ENCODE data around the gene IRF1.
"Not testable (repeated sequence)": the region's sequence is repeated elsewhere in the genome, so short reads cannot be mapped to it uniquely, and the experiment has no call there.

IRF1 gene

GRCh38 chr5:132486318-132487094, 4.1 kb downstream of the IRF1 start:
- no peak for DNase-seq

GRCh38 chr5:132485641-132486317, 4.8 kb downstream of the IRF1 start:
- DNase-seq, result no peak

GRCh38 chr5:132484876-132485640, 5.5 kb downstream of the IRF1 start:
- DNase-seq, result not testable (repeated sequence)

DNA sequence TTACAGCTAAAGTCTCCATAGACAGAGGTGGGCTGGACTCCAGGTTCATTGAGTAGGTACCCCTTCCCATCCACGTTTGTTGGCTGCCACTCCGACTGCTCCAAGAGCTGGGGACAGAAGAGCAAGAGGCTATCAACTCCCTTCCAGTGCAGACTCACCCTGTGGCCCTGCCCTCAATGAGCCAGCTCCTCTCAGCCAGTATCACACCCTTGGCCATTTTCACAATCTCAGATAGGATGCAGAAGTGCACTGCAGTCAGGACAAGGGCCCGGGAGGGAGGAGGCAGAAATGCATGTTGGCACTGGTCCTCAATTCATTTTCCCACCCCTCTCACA, 6.2 kb downstream of the IRF1 start:
- no peak for DNase-seq

GRCh38 chr5:132483661-132484390, 6.7 kb downstream of the IRF1 start:
- DNase-seq, result no peak

GRCh38 chr5:132483101-132483500, 7.5 kb downstream of the IRF1 start:
- no peak for DNase-seq

GRCh38 chr5:132481596-132482211, 8.9 kb downstream of the IRF1 start:
- no peak for DNase-seq

DNA sequence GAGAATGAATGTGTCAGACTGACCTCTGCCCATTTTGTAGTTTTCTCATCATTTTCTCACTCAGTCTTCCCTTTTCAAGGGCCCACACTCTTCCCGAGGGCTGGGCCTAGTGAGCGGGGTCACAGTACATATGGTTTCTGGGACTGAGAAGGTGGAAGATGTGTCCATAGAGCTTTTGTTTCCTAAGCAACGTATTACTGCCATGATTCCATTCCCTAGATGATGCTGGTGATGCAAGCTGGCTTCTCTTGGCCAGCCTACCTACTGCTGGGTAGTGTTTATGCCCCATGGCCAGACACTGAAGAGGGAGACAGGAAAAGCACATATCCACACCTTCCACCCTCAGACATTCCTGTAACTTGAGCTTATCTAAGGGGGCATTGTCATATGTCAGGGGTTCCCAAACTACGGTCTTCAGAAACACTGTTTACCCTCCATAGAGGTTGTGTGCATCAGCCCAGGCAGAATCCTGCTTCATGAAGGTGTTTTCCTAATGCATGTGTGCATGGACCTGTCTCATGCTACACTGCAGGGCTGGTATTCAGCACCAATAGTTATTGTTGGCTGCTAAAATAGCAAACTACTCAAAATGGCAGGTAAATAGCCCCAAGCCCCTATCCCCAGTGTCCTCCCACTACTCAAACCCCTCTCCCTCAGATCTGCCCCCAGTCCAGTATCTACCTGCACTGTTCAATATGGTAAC, 9.5 kb downstream of the IRF1 start:
- no peak for DNase-seq

DNA sequence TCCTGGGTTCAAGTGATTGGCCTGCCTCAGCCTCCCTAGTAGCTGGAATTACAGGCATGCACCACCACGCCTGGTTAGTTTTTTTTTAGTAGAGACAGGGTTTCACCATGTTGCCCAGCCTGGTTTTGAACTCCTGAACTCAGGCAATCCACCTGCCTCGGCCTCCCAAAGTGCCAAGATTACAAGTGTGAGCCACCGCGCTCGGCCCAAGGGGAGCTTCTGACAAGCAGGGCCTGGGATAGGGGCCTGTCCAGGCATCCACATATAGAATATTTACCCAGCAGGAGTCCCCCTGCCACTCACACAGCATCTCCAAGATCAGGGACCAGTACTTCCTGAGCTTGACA, 10.1 kb downstream of the IRF1 start:
- no peak for DNase-seq

DNA sequence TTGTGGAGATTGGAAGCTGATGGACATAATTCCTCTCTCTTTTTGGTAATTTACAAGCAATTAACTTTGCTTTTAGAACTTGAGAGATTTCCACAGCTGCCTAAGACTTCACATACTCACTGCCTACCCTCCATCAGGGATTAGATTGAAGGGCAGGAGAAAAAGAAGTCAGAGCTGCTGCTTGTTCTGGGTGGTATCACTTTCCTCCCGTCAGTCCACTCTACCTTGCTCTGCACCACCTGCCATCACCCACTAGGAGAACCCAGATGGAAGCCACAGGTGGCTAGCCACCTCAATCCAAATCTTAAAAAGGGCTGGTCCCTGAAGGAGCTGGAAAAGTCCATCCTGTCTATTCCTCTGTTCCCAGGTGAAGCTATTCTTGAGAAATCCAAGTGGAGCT, 10.5 kb downstream of the IRF1 start:
- DNase-seq, result no peak

- DNase-seq, result no peak
Measured at GRCh38 chr5:132479111-132479951, 11.2 kb downstream of the IRF1 start.

- no peak for DNase-seq
Measured at GRCh38 chr5:132478366-132478871, 12.2 kb downstream of the IRF1 start.

DNA sequence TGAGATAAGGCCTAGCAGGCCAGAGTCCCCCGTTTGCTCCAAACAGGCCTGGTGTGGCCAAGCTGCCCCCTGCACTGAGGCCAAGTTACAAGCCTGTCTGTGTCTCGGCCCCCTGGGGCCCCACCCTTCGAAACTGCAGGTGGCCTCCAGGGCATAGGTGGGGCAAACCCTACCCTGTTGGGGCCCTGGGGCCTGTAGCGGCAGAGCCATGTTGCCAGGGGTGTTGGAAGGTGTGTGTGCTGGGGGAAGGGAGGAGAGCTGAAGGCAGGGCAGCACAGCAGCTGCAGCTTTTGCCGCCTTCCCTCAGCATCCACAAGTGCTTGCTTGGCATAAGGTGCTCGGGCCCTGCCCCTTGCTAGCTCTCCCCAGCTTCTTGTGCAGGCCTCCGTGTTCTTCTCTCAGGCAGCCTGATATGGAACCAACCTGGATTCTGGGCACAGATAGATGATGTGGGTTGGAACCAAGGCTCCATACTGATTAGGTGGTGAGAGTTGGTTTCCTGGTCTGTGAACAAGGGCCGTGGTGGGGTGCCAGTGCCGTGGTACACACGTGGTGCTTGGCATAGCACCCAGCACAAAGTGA, 12.7 kb downstream of the IRF1 start:
- DNase-seq, result no peak

- no peak for DNase-seq
Measured at GRCh38 chr5:132476876-132477781, 13.4 kb downstream of the IRF1 start.

DNA sequence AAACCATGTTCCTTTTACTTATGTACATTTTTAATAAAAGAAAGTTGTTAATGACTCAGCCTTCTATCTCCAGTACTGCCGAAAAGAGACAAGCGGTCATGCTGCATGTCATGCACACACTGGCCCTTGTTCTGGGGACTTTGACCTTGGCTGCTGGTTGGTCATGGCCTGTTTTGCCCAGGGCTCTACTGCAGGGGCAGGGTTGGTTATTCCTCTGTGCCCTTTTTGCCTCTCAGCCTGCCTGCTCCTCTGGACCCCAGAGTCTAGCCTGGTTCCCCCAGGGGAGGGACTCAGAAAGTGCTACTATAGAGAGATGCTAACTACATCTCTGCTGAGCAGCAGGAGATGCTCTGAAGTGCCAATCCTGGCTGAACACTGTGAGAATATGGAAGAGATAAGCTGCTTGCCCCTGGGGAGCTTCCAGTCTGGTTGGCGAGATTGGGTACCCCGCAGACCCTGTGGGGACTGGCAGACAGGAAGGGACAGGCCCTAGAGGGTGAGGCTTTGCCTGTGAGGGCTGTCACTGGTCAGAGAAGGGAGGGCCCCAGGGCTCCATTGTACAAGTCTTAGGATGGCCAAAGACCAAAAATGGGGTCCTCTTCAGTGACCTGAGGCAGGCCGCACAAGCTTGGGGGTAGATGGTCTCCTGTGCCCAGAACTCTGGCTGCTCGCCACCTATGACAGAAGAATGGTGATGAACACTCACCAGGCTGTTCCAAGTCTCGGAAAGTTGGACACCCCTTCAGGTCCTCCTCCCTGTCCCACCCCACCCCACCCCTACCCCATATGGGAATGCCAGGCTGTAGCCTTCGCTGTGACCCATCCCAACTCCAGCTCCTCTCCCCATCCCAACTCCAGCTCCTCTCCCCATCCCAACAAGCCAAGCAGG, 14.3 kb downstream of the IRF1 start:
- DNase-seq, result no peak

DNA sequence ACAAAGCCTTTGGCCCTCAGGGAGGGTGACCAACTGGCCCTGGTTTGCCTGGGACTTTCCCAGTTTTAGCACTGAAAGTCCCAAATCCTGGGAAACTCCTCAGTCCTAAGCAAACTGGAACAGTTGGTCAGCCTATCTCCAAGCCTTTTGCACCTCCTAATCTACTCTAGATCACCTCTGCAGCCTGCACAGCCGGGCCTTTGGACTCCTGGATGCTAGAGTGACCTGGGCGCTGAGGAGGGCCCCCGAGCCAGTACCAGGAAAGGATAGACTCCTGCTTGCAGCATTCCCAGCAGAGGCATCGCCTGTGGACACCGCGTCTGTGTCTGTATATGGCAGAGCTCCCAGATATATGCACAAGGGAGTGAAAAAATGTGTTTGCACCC, 15.1 kb downstream of the IRF1 start:
- no peak for DNase-seq

GRCh38 chr5:132474881-132475496, 15.6 kb downstream of the IRF1 start:
- no peak for DNase-seq

DNA sequence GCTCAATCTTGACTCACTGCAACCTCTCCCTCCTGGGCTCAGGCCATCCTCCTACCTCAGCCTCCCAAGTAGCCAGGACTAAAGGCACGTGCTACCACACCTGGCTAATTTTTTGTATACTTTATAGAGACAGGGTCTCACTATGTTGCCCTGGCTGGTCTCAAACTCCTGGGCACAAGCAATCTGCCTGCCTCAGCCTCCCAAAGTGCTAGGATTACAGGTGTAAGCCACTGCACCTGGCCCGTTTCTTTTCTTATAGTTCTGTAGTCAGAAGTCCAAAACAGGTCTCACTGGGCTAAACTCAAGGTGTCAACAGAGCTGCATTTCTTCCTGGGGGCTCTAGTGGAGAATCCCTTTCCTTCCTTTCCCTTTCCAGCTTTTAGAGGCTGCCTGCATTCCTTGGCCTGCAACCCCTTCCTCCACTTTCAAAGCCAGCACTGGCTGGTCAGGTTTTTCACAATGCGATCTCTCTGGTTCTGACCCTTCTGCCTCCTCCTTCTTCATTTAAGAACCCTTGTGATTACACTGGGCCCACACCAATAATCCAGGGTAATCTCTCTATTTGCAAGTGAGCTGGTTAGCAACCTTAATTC, 16.3 kb downstream of the IRF1 start:
- DNase-seq, result no peak
